ENCODE results near the gene DNM3.
A peak's percentile ranks its signal among the peaks of the same experiment; 100 is the strongest.

DNM3 gene

DNA sequence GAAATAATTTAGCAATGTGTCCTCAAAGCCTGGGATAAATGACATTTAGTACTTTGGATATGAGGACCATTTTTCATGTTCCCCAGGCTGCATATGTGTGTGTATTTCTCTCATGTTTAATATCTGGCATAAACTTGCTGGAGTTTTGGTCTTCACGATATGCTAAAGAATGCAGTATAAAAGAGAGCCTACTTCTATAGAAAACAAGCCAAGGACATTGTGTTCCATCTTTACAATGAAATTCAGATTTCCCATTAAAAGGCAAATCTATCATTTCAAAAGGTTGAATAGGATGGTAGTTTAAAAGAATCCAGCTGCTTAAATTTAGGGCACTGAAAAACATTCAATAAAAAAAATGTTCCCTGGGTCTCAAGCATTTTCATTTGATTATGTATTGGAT is 410.2 kb downstream of the DNM3 start:
- no peak for DNase-seq
- Mint-ChIP-seq H3K4me3 (no peak overlapping the region), H3K27me3 (ENCODE audit: low read depth, poor library complexity) (no peaks in the 10 kb centered on the region), H3K9me3 (no peaks in the 10 kb centered on the region), H3K36me3 (ENCODE audit: low read depth) (no peaks in the 10 kb centered on the region), H3K27ac (no peak overlapping the region), H3K4me1 (no peaks in the 10 kb centered on the region)
- TF ChIP-seq, protein P1, sequence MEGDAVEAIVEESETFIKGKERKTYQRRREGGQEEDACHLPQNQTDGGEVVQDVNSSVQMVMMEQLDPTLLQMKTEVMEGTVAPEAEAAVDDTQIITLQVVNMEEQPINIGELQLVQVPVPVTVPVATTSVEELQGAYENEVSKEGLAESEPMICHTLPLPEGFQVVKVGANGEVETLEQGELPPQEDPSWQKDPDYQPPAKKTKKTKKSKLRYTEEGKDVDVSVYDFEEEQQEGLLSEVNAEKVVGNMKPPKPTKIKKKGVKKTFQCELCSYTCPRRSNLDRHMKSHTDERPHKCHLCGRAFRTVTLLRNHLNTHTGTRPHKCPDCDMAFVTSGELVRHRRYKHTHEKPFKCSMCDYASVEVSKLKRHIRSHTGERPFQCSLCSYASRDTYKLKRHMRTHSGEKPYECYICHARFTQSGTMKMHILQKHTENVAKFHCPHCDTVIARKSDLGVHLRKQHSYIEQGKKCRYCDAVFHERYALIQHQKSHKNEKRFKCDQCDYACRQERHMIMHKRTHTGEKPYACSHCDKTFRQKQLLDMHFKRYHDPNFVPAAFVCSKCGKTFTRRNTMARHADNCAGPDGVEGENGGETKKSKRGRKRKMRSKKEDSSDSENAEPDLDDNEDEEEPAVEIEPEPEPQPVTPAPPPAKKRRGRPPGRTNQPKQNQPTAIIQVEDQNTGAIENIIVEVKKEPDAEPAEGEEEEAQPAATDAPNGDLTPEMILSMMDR (IDR thresholded peaks at IDR 0.05): no peak

DNA sequence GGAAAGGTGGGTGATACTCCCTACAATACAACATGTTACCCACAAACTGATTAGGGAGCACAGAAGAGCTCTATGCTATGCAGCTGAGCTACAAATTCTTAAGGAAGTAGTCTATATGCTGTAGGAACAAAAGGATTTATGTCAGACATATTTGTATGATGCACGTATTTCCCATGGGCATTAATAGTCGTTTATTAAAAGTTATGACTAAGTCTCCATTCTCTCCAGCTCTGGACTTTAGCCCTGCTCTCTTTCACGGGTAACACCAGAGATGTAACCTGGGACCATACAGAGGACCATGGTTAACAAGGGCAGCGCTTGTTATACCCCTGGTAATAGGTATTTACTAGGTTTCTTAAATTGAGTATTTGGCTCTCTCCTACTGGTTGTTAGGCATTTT is 411.0 kb downstream of the DNM3 start:
- Mint-ChIP-seq H3K9me3 (no peaks in the 10 kb centered on the region), H3K4me3 (no peak overlapping the region), H3K27me3 (ENCODE audit: low read depth, poor library complexity) (no peaks in the 10 kb centered on the region), H3K36me3 (ENCODE audit: low read depth) (no peaks in the 10 kb centered on the region), H3K4me1 (no peaks in the 10 kb centered on the region), H3K27ac (peak overlapping the region; percentile 16)
- TF ChIP-seq, protein P1 (IDR thresholded peaks at IDR 0.05): no peak
- DNase-seq: no peak

DNA sequence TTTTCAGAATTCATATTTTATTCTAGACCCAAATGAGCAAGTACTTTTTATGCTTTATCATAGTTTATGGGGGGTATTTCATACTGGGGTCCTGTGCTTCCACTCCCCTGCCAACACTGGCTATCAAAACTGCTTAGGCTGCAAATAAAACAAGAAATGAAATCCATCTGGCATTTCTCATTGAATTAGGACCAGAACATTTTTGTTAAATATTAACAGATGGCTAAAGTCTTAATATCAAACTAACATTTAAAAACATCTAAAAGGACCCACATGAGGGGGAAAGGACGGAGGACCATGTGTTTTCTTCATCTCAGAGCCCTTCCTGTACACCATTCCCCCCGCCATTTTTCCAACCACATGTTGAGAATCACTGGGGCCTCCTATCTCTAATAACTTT is 411.7 kb downstream of the DNM3 start:
- TF ChIP-seq, protein P1 (IDR thresholded peaks at IDR 0.05): no peak

DNA sequence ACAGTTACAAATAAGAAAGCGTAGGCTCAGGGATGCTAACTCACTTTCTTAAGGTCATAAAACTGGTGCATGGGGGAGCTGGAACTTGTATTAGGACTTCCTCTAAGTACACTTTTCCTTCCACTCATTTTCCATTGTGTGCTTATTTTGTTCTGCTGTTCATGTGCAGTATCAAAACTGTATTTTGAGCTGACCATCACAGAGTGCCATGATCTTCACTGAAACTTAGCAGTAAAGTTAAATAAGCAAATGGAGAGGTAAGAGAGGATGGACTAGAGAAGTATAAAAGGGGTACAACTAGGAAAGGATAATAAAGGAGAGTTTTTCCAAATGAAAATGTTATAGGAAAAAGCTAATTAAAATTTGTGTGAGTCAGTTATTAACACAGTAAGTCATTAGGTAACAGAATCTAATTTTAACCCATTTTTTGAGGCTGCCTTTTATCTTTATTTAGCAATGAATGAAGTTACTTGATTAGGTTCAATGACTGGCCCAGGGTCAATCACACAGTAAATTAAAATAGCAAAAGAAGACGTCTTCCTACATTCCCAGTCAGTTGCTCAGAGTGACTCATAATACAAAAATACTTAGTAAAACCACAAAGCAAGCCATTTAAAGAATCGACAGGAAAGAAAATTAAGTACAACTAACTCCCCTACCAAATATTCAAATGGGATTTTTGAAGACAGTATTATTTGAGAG is 413.4 kb downstream of the DNM3 start:
- Mint-ChIP-seq H3K27me3 (ENCODE audit: low read depth, poor library complexity) (no peaks in the 10 kb centered on the region), H3K36me3 (ENCODE audit: low read depth) (no peaks in the 10 kb centered on the region), H3K4me3 (no peak overlapping the region), H3K9me3 (peaks cover 6% of the 10 kb centered on the region), H3K27ac (no peak overlapping the region), H3K4me1 (no peaks in the 10 kb centered on the region)
- DNase-seq: no peak
- TF ChIP-seq, protein P1 (IDR thresholded peaks at IDR 0.05): no peak

More for the DNA sequence above, 411.7 kb downstream of the DNM3 start:
- Mint-ChIP-seq H3K27me3 (ENCODE audit: low read depth, poor library complexity) (no peaks in the 10 kb centered on the region), H3K4me1 (no peaks in the 10 kb centered on the region), H3K36me3 (ENCODE audit: low read depth) (no peaks in the 10 kb centered on the region), H3K4me3 (no peak overlapping the region), H3K9me3 (no peaks in the 10 kb centered on the region), H3K27ac (no peak overlapping the region)
- DNase-seq: no peak

DNA sequence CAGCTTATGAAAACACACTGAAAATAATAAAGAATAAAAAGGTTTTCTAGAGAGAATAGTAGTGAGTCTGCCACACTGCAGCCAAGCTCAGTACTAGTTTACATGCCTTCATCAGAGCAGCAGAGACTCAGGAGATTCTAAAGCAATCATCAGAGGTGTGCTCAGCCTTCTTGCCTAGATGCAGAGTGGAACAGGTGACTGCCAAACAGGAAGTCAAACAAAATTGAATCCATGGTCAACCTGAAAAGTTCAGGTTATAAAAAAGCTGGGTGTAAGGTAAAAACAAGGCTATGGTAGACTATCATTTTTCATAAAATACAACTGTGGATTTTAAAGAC is 413.9 kb downstream of the DNM3 start:
- Mint-ChIP-seq H3K27ac (no peak overlapping the region), H3K36me3 (ENCODE audit: low read depth) (no peaks in the 10 kb centered on the region), H3K4me3 (no peak overlapping the region), H3K4me1 (no peaks in the 10 kb centered on the region), H3K9me3 (peaks cover 11% of the 10 kb centered on the region), H3K27me3 (ENCODE audit: low read depth, poor library complexity) (no peaks in the 10 kb centered on the region)
- no peak for DNase-seq
- TF ChIP-seq, protein P1 (IDR thresholded peaks at IDR 0.05): no peak

DNA sequence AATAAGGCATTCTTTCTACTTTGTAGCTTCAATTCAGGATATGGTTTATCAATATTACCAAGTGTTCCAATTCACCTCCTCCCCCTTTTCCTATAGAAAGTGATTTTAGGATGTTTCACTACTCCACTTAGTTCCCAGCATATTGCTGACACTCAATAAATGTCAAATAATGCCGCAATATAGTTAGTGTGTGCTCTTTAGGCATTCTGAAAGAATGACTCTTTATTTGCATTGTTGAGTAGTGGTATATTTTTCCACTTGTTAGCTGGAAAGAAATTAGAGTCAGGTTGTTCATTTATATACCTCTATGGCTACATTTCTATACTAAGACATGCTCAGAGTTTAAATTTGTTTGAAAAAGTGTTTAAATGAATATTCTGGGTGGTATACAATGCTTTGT is 424.6 kb downstream of the DNM3 start:
- TF ChIP-seq, protein P1 (IDR thresholded peaks at IDR 0.05): no peak
- Mint-ChIP-seq H3K27ac (no peak overlapping the region), H3K27me3 (ENCODE audit: low read depth, poor library complexity) (peaks cover 2% of the 10 kb centered on the region)

More for the DNA sequence above, 424.6 kb downstream of the DNM3 start:
- Mint-ChIP-seq H3K9me3 (peaks cover 10% of the 10 kb centered on the region), H3K4me3 (no peak overlapping the region), H3K4me1 (peaks cover 36% of the 10 kb centered on the region), H3K36me3 (ENCODE audit: low read depth) (peaks cover 4% of the 10 kb centered on the region)
- no peak for DNase-seq
